ENCODE measurements around the gene PLOD2. TPM values are rescaled to one million over a fixed set of nuclear protein-coding genes. Genes with fewer than 3 reads are reported as not detected.

The PLOD2 gene
- total RNA-seq, 1 donor from 2014 or later, result 124 TPM

GRCh38 chr3:146165877-146166276, 4.9 kb upstream of the PLOD2 start:
- no peak for DNase-seq

GRCh38 chr3:146164971-146165769, 4.2 kb upstream of the PLOD2 start:
- peak; percentile 42 for DNase-seq

DNA sequence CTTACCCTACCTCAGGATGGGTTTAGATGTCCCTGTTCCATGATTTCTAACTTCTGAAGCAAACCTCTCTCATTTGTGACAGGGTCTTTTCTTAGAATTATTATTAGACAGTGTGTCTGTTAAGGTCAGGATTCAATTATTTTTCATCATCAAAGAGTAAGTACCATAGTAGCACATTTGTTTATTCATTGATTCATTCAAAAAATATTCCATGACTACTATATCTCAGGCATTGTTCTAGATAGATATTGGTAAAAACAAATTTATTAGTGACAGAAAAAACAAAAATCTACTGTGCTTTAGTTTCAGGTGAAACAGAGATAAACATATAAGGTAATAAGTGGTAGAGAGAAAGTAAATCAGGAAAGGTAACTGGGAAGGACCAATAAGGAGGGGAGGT, 3.5 kb upstream of the PLOD2 start:
- DNase-seq, result no peak

- DNase-seq, result peak; percentile 20
Observed at GRCh38 chr3:146164071-146164470, 3.1 kb upstream of the PLOD2 start.

- DNase-seq, result peak; percentile 77
Observed at GRCh38 chr3:146163584-146163983, 2.6 kb upstream of the PLOD2 start.

DNA sequence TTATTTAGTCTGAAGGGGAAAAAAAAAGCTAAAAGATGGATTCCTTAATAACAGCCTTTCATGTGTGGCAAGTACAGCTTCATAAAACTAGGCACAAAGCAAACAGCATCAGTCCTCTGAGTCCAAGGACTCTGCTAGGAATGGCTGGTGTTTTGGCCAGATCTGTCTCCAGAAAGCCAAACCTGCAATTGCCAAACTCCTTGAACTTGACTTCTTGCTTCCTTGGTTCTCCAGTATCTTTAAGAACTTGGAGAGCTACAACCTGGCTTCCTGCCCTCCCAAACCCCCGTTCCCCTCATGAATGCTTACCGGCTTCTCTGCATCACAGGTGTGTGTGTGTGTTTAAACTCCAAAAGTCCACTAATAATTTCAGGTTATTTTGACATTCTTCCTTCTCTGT, 1.6 kb upstream of the PLOD2 start:
- peak; percentile 35 for DNase-seq

GRCh38 chr3:146161663-146162002, 649 bp upstream of the PLOD2 start:
- peak; percentile 72 for DNase-seq

DNA sequence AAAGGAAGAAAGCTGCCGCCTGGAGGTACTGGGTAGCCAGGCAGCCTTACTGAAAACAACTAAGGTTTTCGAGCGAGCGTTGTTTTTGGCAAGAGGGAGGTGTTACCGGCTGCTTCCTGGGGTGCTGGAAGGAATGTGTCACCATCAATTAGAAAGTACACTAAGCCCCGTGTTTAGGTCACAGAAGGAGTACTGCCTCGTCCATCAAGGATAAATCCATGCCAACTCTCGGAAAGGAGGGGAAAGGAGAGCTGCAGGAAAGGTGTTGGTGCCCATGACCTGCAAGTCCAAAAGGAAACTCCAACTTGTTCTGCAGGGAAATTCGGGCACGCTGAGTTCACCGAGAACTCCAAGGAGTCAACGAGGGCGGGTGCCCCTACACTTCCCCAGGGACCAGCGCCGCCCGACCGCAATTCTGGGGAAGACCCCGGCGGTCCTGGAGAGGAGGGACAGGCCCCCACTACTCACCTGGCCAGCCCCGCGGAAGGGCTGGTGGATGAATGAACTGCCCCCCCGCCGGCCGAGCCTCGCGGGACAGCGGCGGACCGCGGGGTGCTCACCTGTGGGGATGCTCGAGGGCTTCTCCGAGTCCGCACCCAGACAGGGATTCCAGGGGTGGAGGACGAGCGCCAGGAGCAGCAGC, 542 bp downstream of the PLOD2 start:
- DNase-seq, result peak; percentile 97

DNA sequence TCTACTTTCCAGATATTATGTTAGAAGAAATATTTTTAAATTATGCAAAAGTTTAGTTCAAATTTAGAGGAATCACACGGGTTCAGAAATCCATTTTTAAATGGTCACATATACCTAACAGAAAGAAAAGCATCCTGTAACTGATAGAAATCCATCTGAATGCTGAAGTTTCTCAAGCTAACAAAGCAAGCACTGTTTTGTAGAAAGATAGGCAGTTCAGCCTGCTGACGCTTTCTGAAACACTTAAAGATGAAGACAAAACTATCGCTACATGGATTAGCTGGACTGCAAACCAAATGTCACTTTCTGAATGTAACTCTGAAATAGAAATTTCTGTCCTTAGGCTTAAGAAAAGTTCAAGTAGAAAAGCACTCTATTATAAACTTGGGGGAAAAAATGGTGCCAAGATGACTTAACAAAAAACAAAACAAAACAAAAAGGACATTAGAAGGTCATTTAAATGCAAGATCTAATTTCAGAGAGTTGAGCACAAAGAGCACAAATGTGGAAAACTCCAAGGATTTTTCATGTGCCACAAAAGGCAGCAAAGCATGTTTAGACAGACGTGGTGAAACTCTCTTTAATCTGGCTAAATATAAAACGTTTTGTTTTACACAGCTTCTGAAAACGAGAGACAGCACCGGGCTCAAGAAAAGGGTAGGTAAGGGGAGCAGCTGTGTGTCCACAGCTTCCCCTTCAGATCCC, 1.2 kb downstream of the PLOD2 start:
- peak; percentile 25 for DNase-seq

DNA sequence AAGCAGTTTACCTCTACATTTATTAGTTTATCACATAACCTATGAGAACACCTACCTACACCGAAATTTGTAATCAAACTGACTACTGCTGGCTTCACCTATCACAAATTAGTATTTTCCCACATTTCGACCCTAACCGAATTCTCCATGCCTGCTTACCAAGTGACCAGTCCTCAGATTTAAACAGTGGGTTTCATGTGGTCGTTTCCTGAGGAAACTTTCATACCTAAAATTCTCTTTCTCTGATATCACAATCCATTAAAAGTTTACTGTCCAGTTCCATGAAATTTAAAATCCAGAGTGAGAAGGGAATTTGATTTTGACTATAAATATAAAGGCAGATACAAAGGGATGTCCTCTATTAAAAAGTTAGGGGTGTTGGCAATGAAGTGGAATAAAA, 1.9 kb downstream of the PLOD2 start:
- peak; percentile 37 for DNase-seq

DNA sequence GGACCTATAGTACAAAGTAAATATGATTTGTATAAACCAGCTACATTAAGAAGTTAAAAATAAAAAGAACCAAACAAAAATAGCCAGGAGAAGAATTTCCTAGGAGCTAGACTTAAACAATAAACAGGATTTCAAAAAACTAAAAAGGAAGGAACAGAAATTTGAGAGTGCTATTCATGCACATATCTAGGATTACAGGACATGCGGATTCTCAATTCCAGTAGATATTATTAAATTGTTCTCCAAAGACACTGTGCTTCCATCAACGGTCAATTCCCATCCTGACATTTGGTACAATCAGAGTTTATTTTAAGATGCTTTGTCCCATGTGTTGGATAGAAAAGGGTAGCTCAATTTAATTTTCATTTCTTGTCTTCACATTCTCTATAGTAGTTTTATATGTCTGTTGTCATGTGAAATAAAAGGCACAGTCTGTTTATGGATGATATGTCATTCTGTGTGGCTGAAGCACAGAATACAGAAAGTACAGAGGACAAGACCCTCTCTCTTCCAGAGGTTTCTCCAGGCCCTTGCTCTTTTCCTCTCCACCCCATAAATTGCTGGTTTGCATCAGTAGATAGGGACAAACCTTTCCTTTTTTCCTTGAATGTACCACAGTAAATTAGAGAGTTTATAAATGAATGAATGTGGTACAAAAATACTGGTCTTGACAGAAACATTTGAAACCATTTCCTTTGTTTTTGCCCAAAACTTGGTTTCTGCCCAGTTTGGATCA, 3.5 kb downstream of the PLOD2 start:
- DNase-seq, result no peak

- DNase-seq, result peak; percentile 22
Observed at GRCh38 chr3:146156666-146157314, 4.2 kb downstream of the PLOD2 start.

DNA sequence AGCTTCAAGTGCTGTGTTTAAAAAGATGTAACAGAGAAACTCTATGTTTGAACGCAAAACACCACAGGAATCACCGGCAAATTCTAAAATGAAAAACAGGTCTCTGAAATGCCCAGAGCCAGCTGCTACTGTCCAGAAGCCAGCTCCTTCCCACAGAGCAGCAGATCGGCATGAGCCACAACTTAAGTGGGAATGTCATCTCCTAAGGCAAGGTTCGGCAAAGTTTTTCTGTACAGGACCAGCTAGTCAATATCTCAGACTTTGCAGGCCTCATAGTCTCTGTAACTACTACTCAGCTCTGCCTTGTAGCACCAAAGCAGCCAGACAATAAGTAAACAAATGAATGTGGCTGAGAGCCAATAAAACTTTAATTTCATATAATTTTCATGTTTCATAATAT, 4.9 kb downstream of the PLOD2 start:
- peak; percentile 37 for DNase-seq

DNA sequence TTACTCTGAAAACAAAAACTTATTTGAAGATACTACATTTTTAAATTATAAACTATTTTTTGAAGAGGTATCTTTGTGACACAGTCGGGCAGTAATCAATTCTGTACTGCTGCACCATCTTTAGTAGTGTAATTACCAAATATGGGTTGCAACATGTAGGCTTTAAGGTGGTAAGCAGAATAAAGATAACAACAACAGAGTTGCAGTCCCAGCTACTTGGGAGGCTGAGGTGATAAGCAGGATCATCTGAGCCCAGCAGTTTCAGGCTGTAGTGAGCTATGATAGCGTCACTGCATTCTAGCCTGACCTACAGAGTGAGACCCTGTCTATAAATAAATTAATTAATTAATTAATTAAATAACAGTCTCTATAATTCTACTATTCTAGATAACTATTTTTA, 6.0 kb downstream of the PLOD2 start:
- DNase-seq, result no peak

DNA sequence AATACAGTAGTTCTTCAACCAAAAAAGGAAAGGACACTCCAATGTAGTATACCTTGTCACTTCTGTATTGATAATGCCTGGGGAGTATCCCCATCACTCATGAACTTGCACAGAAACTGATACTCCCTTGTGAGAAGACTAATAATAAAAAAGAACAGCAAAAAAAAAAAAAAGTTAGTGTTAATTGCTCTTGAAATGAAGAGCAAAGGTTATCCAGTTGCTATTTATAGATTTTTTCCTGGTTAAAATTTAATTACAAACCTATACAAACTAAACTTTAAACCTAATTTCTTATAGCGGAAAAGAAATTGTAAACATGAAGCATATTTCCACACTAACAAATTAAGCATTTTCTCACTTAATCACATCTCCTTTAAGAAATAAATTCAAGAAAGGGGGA, 6.7 kb downstream of the PLOD2 start:
- no peak for DNase-seq

GRCh38 chr3:146153429-146153828, 7.6 kb downstream of the PLOD2 start:
- DNase-seq, result no peak

DNA sequence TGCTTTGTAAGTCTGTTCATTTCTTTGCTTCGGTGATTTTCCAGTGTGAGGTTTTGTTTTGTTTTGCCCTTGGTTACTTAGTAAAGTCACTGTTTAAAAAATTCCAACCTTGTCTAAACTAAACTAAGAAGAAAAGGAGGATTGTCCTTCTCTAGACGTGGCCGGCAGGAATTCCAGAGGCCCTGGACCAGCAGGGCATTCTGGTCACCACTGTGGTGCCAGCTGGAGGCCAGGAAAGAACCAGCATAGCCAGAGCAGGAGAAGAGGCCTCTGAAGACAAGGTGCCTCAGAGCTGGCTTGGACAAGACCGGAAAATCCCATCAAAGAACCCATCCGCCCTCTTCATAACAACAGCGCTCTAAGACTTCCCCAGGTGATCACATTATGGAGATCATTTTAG, 8.2 kb downstream of the PLOD2 start:
- DNase-seq, result no peak

GRCh38 chr3:146148468-146148931, 12.5 kb downstream of the PLOD2 start:
- DNase-seq, result peak; percentile 38

DNA sequence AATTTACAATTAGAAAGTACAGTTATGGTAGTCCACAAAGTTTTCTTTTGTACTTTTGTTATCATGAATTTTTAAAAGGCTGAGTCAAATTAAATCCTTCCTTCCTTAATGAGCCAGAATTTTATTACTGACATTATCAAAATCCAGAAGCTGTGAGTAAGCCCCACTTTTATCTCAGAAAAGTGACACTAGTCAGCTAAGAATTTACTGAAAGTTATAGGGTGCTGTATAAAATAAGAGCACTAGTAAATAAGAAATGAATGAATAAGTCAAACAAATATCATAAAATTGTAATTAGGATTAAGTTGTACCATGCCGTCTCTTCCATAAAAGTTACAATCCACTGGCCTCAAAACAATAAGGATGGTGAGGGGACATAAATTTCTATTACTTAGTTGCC, 15.3 kb downstream of the PLOD2 start:
- no peak for DNase-seq

DNA sequence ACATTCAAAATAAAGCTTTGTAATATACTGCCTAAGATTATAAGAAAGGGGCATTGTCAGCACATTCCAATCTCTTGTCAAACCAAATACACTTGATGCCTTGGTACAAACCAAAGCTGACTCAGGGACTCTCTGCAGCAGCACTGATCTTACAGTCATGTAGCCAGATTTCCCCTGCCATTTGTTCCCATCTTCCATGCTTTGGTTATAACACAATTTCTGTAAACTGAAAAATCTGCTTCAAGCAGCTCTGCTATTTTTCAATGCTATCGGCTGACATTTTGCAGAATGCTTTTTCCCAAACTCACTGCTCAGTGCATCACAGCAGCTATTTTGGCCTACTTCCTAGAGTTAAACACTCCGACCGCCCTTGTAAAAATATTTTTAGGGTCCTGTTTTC, 18.2 kb downstream of the PLOD2 start:
- peak; percentile 54 for DNase-seq

DNA sequence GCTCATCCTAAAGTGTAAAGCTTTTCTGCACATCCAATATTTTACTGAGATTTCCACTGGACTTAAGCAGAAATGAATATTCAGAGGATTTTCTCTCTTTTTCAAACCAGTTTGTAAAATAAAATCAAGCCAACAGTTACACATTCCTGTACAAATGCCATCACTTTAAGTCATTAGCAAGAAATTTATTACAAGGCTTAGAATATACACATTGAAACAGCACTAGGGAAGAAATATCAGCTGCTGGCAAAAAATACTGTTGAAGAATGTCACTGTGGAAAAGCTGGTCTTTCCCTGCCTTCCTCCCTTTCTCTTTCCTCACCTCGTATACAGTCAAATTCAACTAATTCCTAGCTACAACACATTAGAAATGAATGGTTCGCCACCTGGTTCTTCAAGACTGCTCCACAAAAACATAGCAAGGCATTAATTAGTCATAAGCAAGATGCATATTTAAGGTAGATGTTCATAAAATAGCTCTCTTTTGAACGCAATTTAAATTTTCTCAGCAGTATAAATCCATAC, 21.3 kb downstream of the PLOD2 start:
- no peak for DNase-seq

DNA sequence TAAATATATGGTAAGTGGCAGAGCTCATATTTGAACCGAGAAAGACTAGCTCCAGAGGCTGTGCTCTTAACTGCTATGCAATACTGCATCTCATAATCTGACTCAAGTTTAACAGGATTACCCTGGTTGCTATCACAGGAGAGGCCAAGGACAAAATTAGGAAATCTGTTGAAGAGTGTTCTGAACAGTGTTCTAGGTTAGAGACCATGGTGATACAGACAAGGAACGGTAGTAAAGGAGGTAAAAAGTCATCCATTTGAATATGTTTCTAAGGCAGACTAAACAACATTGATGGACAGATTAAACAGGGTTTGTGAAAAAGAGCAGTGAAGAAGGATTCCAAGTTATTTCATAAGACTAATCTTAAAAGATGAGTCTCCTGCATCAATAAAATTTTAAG, 22.1 kb downstream of the PLOD2 start:
- DNase-seq, result no peak
